UCSD-AML1 (cell line): ENCODE results near the gene SPRY2.
A peak's percentile ranks its signal among the peaks of the same experiment; 100 is the strongest.
"Not testable (repeated sequence)": the region's sequence is repeated elsewhere in the genome, so short reads cannot be mapped to it uniquely, and the experiment has no call there.

ENCODE experiments used
- DNase-seq: peaks from one replicate; lab custom pipeline; 2025; ENCODE audit not compliant: unreplicated experiment; lab: John Stamatoyannopoulos, UW

The SPRY2 gene

GRCh38 chr13:80355496-80356094 is 14.7 kb upstream of the SPRY2 start:
- DNase-seq, result not testable (repeated sequence)

GRCh38 chr13:80348750-80349149 is 7.8 kb upstream of the SPRY2 start:
- no peak for DNase-seq

DNA sequence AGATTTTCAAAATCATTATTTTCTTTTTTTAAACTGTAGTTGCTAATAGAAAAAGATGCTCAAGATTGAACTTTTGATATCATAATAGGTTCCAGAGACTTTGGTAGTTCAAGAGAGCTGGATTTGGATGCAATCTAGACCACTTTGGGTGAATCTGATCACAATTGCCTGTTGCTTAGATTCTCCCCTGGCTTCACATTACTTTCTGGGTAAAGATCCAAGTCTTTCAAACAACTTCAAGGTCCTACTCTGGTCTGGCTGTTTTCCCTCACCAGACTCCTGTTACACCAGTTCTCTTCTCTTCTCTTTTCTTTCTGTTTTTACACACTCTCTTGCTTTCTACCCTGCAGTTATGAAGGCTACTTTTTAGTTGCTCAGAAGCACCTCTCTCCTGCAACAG is 7.4 kb upstream of the SPRY2 start:
- DNase-seq, result no peak

DNA sequence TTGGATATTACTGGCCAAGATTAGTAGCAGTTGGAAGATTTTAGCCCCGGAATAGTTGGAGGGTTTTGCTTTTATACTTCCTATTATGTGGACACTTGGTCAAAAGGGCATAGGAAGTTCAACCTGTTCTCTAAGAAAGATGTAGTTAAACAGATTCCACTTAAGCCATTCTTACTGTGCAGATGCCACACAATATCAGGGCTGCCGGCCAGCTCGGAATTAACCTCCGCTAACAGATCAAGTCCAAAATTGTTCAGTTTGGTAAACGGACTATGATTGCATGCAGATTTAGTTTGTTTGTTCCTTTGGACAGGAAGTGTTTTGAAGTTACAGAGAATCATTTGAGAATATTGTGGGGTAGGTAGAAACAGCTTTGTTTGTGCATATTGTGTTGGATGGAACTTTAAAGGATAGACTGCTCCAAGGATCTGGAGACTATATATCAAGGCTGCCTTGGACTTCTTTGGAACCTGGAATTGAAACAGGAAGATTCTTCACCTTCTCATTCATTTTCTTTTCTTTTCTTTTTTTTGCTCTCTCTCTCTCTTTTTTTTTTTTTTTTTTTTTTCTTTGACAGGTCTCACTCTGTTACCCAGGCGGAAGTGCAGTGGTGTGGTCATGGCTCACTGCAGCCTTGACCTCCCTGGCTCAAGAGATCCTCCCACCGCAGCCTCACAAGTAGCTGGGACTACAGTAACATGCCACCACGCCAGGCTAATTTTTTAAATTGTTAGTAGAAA is 5.0 kb upstream of the SPRY2 start:
- DNase-seq, result no peak

GRCh38 chr13:80344032-80344431 is 3.1 kb upstream of the SPRY2 start:
- DNase-seq, result not testable (repeated sequence)

DNA sequence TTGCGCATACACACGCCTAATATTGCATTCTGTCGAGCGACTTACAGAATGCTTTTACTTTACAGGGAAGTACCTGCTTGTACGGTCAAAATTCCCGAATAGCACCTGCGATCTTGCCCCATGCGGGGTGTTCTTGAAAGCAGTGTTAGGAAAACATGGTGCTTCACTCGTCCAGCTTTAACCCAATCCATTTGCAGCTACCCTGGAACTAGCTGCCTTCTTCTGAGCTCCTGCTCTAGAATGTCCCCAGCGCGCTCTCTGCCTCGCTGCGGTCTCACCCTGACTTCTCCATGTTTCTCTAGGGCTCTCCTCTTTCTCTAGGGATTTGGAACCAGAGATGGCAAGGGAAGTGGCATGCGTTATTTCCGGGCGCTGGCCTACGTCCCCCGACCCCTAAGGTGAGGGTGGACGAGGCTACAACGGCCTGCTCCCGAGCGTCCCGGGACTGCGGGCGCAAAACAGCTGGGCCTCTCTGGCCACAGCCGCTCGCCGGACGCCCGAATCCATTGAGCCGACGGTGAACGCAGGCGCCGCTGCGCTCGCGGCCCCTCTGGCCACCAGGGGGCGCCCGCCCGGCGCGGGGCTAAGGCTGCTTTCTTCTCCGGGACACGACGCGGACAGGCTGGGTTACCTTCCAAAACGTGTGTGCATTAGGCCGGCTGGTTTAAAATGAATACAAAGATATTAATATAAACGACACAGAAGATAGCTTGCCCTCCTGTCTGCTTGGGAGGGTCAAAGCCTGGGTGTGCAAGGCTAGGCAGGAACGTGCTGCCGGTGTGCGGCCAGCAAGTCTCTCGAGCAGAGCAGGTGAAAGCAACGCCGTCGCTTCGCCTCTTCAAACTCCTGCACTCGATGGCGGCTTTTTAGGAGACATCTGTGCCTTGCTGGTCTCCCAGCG is 1.8 kb upstream of the SPRY2 start:
- DNase-seq, result peak; percentile 86

DNA sequence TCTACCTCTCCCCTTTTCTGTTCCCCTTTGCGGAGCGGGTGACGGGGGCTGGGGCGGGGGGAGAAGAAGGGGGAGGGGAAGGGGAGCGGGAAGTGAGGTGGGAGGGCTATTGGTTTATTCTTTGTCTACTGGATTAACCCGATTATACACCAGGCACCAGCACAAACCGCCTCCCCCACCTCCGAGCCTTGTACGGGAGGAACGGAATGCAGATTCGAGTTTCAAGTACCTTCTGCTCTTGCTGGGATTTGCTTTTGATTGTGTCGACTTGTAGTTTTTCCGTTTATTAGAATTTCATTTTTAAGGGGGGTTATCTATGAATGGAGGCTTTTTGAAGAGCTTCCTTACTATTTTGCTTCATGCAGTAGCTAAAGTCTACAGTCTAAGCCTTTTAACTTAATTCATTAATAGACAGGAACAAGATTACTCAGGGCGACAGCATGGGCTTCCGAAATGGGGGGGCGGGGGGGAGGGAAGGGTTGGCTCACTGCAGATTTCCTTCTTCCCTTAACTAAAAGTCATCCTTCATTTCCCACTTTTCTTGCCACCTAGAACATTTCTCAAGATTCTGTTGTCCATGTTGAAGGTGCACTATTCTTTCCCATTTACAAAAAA is 937 bp upstream of the SPRY2 start:
- peak; percentile 56 for DNase-seq

DNA sequence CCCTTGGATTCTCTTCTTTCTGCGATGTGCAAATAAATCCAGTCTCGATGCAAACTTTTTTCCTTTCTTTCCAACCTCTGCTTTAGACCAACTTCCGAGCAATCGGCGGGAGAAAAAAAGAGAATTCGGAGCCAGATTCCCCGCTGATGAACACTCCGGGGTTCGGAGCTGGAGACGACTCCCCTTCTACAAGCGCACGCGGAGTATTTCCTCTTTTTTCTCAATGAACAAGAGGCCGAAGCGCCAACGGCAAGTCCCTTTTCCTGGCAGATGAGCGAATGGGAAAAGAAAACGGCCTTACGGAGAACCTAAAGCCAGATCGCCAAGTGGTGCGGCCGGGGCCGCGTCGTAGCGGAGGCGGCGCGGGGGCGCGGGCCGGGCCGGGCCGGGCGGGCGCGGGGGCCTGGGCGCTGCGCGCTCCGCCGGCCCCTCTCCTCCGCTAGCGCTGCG is 250 bp downstream of the SPRY2 start:
- no peak for DNase-seq

DNA sequence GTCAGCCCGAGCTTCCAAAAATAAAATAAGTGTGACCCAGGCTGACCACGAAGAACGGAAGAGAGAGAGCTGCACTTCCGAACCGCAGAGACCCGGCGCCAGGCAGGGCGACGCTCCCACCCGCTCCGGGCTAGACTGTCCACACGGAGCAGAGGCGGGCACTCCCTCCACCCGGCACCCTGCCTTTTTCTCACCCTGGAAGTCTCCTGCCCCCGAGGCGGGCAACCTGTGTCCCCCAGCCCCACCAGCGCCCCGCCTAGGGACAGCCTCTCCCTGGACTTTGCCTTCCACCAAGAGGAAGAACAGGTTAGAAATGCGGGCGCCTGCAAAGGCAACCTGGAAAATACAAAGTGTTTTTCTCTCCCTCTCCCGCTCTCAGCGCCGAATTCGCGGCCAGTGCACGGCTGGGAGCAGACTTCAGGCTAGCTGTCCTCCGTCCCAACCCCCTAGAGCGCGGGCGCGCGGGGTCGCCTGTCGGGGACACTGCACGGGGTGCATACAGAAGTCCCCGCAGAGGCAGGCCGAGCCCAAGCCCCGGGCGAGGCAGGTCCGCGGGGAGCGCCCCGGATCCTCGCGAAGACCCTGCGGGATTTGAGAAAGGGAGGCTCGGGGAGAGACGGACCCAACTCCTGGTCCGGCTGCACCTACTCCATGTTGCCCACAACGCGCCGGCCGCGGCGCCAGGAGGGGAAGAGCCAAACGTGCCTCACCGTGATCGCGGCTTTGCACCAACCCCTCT is 845 bp downstream of the SPRY2 start:
- peak; percentile 72 for DNase-seq

DNA sequence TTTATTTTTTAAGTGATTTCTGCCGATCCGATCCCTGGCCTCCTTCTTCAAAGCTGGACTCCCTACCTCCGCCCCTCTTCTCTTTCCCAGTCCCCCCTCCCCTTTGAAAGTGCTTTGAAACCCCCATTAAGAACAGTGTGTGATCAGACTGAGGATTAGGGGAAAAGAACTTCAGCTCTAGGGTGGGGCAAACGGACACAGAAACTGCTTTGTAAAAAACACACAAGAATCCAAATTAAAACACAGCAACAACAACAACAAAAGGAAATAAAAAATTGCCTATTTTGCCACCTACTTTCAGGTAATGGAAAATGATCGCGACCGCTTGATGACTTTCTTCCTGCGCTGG is 1.4 kb downstream of the SPRY2 start:
- no peak for DNase-seq

DNA sequence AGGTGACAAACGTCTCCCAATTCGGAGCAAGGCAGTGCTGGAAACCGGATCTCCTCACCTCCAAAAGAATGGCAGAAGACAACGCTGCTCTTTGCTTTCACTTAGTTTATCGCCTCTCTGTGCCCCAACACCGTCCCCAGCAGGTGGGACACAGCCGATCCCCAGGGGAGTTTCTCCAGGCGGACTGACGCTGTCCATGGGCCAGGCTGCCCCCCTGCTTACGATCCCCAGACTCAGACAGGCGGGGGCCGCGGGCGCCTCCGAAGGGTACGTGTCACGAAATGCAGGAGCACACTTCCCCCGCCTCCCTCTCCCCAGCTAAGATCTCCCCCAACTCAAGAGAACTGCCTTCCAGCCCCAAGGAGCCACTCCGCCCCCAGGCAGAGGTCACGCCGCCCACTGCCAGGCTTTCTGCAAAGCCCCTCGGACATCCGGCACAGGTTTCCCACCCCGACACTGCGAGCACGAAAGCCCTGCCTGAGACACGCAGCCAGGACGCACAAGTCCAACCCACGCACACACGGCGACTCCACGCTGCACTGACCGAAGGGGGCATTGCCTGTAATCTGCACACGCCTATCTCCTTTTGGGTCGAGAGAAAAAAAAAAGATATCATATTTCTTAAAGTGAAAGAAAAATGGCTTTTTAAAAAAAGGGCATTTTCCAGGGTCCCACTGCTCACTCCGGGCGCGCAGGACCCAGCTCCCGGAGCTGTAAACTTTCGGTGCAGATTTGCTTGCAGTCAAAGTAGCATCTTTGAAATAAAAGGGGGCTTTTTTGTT is 2.0 kb downstream of the SPRY2 start:
- peak; percentile 84 for DNase-seq

GRCh38 chr13:80337288-80338081 is 3.4 kb downstream of the SPRY2 start:
- no peak for DNase-seq

DNA sequence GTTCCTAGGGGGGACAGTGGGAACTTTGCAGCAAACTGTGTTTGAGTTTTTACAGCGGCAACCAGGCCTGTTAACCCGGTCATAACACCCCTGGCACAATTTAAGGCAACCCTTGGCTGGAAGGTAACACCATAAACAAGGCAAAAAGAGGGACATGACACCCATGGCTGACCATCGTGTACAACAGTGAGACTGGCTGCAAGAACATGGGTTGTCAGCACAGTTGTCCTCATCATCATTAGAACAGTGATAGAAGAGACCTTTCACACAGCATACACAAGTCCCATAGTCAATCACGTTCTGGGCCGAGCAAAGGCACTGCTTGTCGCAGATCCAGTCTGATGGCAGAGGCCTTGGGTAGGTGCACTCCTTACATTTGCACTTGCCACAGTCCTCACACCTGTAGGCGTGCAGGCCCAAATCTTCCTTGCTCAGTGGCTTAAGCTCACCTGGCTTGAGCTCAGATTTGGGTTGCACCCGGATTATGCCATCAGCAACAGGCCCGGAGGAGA is 4.1 kb downstream of the SPRY2 start:
- DNase-seq, result no peak

DNA sequence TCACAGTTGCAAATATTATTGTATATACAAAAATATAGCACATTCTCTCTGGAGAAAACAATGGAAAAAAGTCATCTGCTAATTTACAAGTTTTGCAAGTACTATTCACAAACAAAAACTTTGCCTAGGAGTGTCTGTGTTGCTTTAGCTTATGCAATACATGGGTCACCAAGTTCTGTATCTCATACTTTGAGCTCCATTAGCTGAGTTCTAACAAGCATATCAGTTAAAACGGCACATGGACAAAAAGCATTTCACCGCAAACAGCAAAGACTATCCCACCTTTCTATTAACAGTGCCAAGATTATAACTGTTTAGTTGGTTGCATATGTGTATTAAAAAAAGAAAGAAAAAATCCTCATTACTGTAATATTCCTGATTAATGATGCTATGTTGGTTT is 4.6 kb downstream of the SPRY2 start:
- no peak for DNase-seq

DNA sequence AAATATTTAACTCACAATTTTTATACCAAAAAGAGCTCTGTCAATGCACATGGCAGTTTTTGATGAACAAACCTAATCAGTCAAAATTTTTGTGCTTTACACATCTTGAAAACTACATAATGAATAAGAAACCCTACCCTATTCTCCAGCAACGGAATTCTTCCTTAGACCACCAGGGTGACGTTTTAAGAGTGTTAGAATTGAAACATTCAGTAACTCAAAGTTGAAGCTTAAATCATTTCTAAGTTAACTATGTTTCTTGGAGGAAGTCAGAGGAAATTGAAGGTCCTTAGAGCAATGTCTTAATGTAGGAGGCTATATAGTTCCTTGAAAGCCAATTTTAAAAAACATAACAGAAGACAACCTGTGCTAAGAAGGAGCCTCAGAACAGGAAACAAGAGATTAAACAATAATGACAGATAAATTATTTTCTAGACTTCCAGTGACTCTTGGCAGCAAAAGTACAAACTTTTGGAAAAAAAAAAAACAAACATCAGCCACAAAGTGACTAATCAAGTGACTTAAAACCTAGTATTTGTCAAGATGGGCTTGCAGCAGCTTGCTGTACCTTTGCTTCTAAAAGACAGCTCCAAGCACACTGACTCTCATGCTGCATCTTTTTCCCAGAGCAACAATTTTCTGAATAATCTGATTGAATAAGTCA is 6.2 kb downstream of the SPRY2 start:
- no peak for DNase-seq

- DNase-seq, result no peak
Measured at GRCh38 chr13:80331984-80332383, 8.9 kb downstream of the SPRY2 start.

- DNase-seq, result no peak
Measured at GRCh38 chr13:80329250-80329649, 11.7 kb downstream of the SPRY2 start.

GRCh38 chr13:80319004-80319403 is 21.9 kb downstream of the SPRY2 start:
- no peak for DNase-seq
